HepG2 (cell line): ENCODE results near the gene PFN4. TPM values are rescaled to one million over a fixed set of nuclear protein-coding genes. Genes with fewer than 3 reads are reported as not detected.

Experiments
- MTF2 ChIP-seq: sonication (generic); formaldehyde crosslinking; IDR thresholded peaks from 2 replicates; pipeline ENCODE4 v1.5.0; 2020; ENCODE audit warnings: missing genetic modification reagents, borderline replicate concordance
- NR1H2 ChIP-seq: sonication (generic); formaldehyde crosslinking; IDR thresholded peaks from 2 replicates; pipeline ENCODE4 v1.8.1; 2022; ENCODE audit warnings: low read depth, missing genetic modification reagents, borderline replicate concordance
- SMAD1 ChIP-seq: sonication (generic); formaldehyde crosslinking; IDR thresholded peaks from 2 replicates; pipeline ENCODE4 v1.4.0; 2020; ENCODE audit warnings: missing genetic modification reagents, low read depth, mild to moderate bottlenecking, borderline replicate concordance
- SRSF9 ChIP-seq: fragments of 200-400 bp; formaldehyde crosslinking; IDR thresholded peaks from 2 replicates; pipeline ENCODE4 v1.6.1; 2018; ENCODE audit warnings: borderline replicate concordance, mild to moderate bottlenecking, low read depth, low read length; ENCODE audit not compliant: insufficient read depth, poor library complexity, severe bottlenecking
- STAG1 ChIP-seq: sonication (generic); formaldehyde crosslinking; IDR thresholded peaks from 2 replicates; pipeline ENCODE4 v1.4.0; 2020; ENCODE audit warnings: missing genetic modification reagents
- ZBTB43 ChIP-seq: sonication (generic); formaldehyde crosslinking; conservative IDR thresholded peaks from 2 replicates; pipeline ENCODE4 v1.4.0; 2020; ENCODE audit warnings: missing genetic modification reagents
- ZNF646 ChIP-seq: sonication (generic); formaldehyde crosslinking; IDR thresholded peaks from 2 replicates; pipeline ENCODE4 v1.9.0; 2021; ENCODE audit warnings: mild to moderate bottlenecking, missing genetic modification reagents
- ZNF674 ChIP-seq: sonication (generic); formaldehyde crosslinking; IDR thresholded peaks from 2 replicates; pipeline ENCODE4 v1.5.0; 2020; ENCODE audit warnings: low read depth, mild to moderate bottlenecking, missing genetic modification reagents
- ZNF773 ChIP-seq: sonication (generic); formaldehyde crosslinking; IDR thresholded peaks from 2 replicates; pipeline ENCODE4 v1.4.0; 2020; ENCODE audit warnings: missing genetic modification reagents, borderline replicate concordance
- polyA plus RNA-seq, 8 experiments: library from polyadenylated mRNA; depleted of rRNA in 3 of 8; stranded (reverse) in 7 of 8; unstranded in 1 of 8; fragments of >200 nt; fragmentation: Illumina TruSeq in 4 of 8; extraction: Trizol in 4 of 8; gene quantifications; 2 replicates each; pipeline versions ENCODE4 v1.2.1 to v1.2.3, GENCODE V29; 2011 to 2016; ENCODE audit warnings: low read depth in 4 of 8, missing spikeins in 1 of 8, mixed read lengths in 1 of 8; ENCODE audit not compliant: insufficient read depth in 1 of 8
- total RNA-seq, 5 experiments: library from RNA; depleted of rRNA; stranded (reverse); fragments of >200 nt; fragmentation: Illumina TruSeq; extraction: Trizol; gene quantifications; 2 replicates each; pipeline ENCODE4 v1.2.3, GENCODE V29; 2016; ENCODE audit warnings: low read depth in 1 of 5
- TF ChIP-seq, protein P1 (sequence below): sonication (generic); formaldehyde crosslinking; IDR thresholded peaks from one replicate; pipeline ENCODE4 v1.5.1; 2020; ENCODE audit warnings: mild to moderate bottlenecking, missing genetic modification reagents; ENCODE audit errors: not compliant biosample characterization

PFN4 gene
- total and polyA plus RNA-seq, 2 of the 13 experiments (the other 11 are each of a cell fraction or from before 2014, with no cell fraction given), result 0.12 to 0.20 TPM

DNA sequence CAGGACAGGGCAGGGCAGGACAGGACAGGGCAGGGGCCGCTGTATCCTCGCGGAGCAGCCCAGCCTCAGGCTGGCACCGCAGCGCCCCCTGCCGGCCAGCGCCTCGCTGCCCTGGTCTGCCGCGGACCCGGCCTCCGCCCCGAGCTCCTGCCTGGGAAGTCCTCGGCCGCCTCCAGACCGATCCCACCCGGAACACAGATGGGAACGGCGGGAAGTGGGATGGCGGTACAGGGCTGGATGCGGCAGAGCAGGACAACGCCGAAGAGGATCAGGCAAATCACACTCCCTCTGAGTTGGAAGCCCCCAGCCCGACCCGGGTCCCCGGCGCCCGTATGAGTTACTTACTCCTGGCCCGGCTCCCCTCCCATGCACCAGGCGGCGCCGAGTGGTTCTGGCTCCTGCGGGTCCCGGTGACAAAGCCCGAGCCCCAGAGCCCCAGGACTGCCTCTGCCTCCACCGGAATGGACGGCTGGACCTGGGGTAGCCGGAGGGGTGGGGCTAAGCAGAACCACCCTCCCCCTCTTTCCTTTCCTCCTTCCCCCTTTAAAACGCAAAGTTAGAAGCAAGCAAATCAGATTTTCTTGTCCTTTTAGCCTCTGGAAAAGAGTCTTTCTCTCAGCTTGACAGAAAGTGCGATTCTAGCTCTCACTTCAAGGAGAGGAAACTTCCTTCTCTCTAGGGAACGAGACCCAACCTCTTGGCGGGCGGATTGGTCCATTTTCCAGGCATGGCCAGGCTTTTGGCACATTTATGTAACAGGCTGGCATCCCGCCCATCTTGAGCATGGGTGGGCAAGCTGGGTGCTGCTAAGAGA is 38.5 kb downstream of the PFN4 start, which contains the start of gene TP53I3 (continued):
- TF ChIP-seq, protein P1, sequence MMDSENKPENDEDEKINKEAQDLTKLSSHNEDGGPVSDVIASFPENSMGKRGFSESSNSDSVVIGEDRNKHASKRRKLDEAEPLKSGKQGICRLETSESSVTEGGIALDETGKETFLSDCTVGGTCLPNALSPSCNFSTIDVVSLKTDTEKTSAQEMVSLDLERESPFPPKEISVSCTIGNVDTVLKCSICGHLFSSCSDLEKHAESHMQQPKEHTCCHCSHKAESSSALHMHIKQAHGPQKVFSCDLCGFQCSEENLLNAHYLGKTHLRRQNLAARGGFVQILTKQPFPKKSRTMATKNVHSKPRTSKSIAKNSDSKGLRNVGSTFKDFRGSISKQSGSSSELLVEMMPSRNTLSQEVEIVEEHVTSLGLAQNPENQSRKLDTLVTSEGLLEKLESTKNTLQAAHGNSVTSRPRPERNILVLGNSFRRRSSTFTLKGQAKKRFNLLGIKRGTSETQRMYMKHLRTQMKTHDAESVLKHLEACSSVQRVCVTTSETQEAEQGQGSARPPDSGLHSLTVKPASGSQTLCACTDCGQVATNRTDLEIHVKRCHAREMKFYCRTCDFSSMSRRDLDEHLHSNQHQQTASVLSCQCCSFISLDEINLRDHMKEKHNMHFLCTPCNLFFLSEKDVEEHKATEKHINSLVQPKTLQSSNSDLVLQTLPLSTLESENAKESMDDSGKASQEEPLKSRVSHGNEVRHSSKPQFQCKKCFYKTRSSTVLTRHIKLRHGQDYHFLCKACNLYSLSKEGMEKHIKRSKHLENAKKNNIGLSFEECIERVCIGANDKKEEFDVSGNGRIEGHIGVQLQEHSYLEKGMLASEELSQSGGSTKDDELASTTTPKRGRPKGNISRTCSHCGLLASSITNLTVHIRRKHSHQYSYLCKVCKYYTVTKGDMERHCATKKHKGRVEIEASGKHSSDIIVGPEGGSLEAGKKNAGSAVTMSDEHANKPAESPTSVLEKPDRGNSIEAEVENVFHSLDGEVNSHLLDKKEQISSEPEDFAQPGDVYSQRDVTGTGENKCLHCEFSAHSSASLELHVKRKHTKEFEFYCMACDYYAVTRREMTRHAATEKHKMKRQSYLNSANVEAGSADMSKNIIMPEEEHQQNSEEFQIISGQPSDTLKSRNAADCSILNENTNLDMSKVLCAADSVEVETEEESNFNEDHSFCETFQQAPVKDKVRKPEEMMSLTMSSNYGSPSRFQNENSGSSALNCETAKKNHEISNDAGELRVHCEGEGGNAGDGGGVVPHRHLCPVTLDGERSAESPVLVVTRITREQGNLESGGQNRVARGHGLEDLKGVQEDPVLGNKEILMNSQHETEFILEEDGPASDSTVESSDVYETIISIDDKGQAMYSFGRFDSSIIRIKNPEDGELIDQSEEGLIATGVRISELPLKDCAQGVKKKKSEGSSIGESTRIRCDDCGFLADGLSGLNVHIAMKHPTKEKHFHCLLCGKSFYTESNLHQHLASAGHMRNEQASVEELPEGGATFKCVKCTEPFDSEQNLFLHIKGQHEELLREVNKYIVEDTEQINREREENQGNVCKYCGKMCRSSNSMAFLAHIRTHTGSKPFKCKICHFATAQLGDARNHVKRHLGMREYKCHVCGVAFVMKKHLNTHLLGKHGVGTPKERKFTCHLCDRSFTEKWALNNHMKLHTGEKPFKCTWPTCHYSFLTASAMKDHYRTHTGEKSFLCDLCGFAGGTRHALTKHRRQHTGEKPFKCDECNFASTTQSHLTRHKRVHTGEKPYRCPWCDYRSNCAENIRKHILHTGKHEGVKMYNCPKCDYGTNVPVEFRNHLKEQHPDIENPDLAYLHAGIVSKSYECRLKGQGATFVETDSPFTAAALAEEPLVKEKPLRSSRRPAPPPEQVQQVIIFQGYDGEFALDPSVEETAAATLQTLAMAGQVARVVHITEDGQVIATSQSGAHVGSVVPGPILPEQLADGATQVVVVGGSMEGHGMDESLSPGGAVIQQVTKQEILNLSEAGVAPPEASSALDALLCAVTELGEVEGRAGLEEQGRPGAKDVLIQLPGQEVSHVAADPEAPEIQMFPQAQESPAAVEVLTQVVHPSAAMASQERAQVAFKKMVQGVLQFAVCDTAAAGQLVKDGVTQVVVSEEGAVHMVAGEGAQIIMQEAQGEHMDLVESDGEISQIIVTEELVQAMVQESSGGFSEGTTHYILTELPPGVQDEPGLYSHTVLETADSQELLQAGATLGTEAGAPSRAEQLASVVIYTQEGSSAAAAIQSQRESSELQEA (CRISPR knock-in tag), result peak; percentile 82
- TF ChIP-seq ZNF646 (CRISPR knock-in tag) (no peak), ZBTB43 (CRISPR knock-in tag) (no peak), ZNF773 (CRISPR knock-in tag) (no peak), STAG1 (peak; percentile 81), SRSF9 (no peak), NR1H2 (peak; percentile 93), SMAD1 (CRISPR knock-in tag) (peak; percentile 96; the same call in 1 of the 2 replicates), ZNF674 (CRISPR knock-in tag) (peak; percentile 87; the same call in 1 of the 2 replicates), MTF2 (CRISPR knock-in tag) (no peak; the same call in 1 of the 2 replicates)
